ENCODE measurements around the gene CELSR3.

The CELSR3 gene

GRCh38 chr3:48678056-48678455, 15.4 kb upstream of the CELSR3 start:
- Histone ChIP-seq H3K4me3 (ENCODE audit: low read length) (no peak overlapping the region), H3K27me3 (ENCODE audit: insufficient read depth, low read length) (no peaks in the 10 kb centered on the region), H3K4me1 (ENCODE audit: insufficient read depth, low read length) (no peaks in the 10 kb centered on the region), H3K36me3 (ENCODE audit: insufficient read depth, low read depth, low read length) (peaks cover 80% of the 10 kb centered on the region), H3K27ac (ENCODE audit: low read length) (no peak overlapping the region), H3K9ac (ENCODE audit: low read depth, low read length) (no peak overlapping the region), H3K9me3 (ENCODE audit: insufficient read depth, low read depth, low read length) (no peaks in the 10 kb centered on the region)

- Histone ChIP-seq H3K27me3 (ENCODE audit: insufficient read depth, low read length) (no peaks in the 10 kb centered on the region), H3K4me3 (ENCODE audit: low read length) (no peak overlapping the region), H3K4me1 (ENCODE audit: insufficient read depth, low read length) (no peaks in the 10 kb centered on the region), H3K9ac (ENCODE audit: low read depth, low read length) (no peak overlapping the region), H3K36me3 (ENCODE audit: insufficient read depth, low read depth, low read length) (peaks cover 68% of the 10 kb centered on the region), H3K9me3 (ENCODE audit: insufficient read depth, low read depth, low read length) (no peaks in the 10 kb centered on the region), H3K27ac (ENCODE audit: low read length) (no peak overlapping the region)
Observed at GRCh38 chr3:48674505-48674904, 11.8 kb upstream of the CELSR3 start.

- no peak overlapping the region for H3K27ac ChIP-seq (ENCODE audit: low read length)
- H3K4me1 ChIP-seq (ENCODE audit: insufficient read depth, low read length) = no peaks in the 10 kb centered on the region
- H3K4me3 ChIP-seq (ENCODE audit: low read length) = no peak overlapping the region
- no peaks in the 10 kb centered on the region for H3K9me3 ChIP-seq (ENCODE audit: insufficient read depth, low read depth, low read length)
- no peak overlapping the region for H3K9ac ChIP-seq (ENCODE audit: low read depth, low read length)
- no peaks in the 10 kb centered on the region for H3K27me3 ChIP-seq (ENCODE audit: insufficient read depth, low read length)
- H3K36me3 ChIP-seq (ENCODE audit: insufficient read depth, low read depth, low read length) = peaks cover 48% of the 10 kb centered on the region
Observed at GRCh38 chr3:48672522-48672921, 9.8 kb upstream of the CELSR3 start.

GRCh38 chr3:48664929-48665328, 2.2 kb upstream of the CELSR3 start:
- Histone ChIP-seq H3K27ac (ENCODE audit: low read length) (no peak overlapping the region), H3K4me3 (ENCODE audit: low read length) (no peak overlapping the region), H3K9ac (ENCODE audit: low read depth, low read length) (peak overlapping the region; percentile 51; the same call in 1 of the 2 replicates), H3K27me3 (ENCODE audit: insufficient read depth, low read length) (no peaks in the 10 kb centered on the region), H3K9me3 (ENCODE audit: insufficient read depth, low read depth, low read length) (no peaks in the 10 kb centered on the region), H3K36me3 (ENCODE audit: insufficient read depth, low read depth, low read length) (peaks cover 5% of the 10 kb centered on the region), H3K4me1 (ENCODE audit: insufficient read depth, low read length) (peaks cover 7% of the 10 kb centered on the region; the same call in 1 of the 2 replicates)

GRCh38 chr3:48664313-48664644, 1.6 kb upstream of the CELSR3 start:
- Histone ChIP-seq H3K36me3 (ENCODE audit: insufficient read depth, low read depth, low read length) (peaks cover 12% of the 10 kb centered on the region), H3K9me3 (ENCODE audit: insufficient read depth, low read depth, low read length) (no peaks in the 10 kb centered on the region), H3K4me1 (ENCODE audit: insufficient read depth, low read length) (peaks cover 7% of the 10 kb centered on the region; the same call in 1 of the 2 replicates), H3K27ac (ENCODE audit: low read length) (no peak overlapping the region), H3K9ac (ENCODE audit: low read depth, low read length) (peak overlapping the region; percentile 51; the same call in 1 of the 2 replicates), H3K4me3 (ENCODE audit: low read length) (peak overlapping the region; percentile 85; the same call in 1 of the 2 replicates), H3K27me3 (ENCODE audit: insufficient read depth, low read length) (no peaks in the 10 kb centered on the region)

GRCh38 chr3:48663489-48664312, 1.0 kb upstream of the CELSR3 start:
- Histone ChIP-seq H3K27me3 (ENCODE audit: insufficient read depth, low read length) (no peaks in the 10 kb centered on the region), H3K4me1 (ENCODE audit: insufficient read depth, low read length) (peaks cover 7% of the 10 kb centered on the region; the same call in 1 of the 2 replicates)

GRCh38 chr3:48662145-48662752, 437 bp downstream of the CELSR3 start:
- Histone ChIP-seq H3K9ac (ENCODE audit: low read depth, low read length) (no peak overlapping the region; the same call in 1 of the 2 replicates), H3K4me1 (ENCODE audit: insufficient read depth, low read length) (peaks cover 7% of the 10 kb centered on the region; the same call in 1 of the 2 replicates), H3K36me3 (ENCODE audit: insufficient read depth, low read depth, low read length) (peaks cover 21% of the 10 kb centered on the region), H3K9me3 (ENCODE audit: insufficient read depth, low read depth, low read length) (no peaks in the 10 kb centered on the region), H3K27me3 (ENCODE audit: insufficient read depth, low read length) (no peaks in the 10 kb centered on the region), H3K4me3 (ENCODE audit: low read length) (peak overlapping the region; percentile 85), H3K27ac (ENCODE audit: low read length) (no peak overlapping the region)

More at GRCh38 chr3:48663489-48664312, 1.0 kb upstream of the CELSR3 start:
- Histone ChIP-seq H3K27ac (ENCODE audit: low read length) (peak overlapping the region; percentile 97), H3K9me3 (ENCODE audit: insufficient read depth, low read depth, low read length) (no peaks in the 10 kb centered on the region), H3K9ac (ENCODE audit: low read depth, low read length) (peak overlapping the region; percentile 99), H3K4me3 (ENCODE audit: low read length) (peak overlapping the region; percentile 85), H3K36me3 (ENCODE audit: insufficient read depth, low read depth, low read length) (peaks cover 14% of the 10 kb centered on the region)

GRCh38 chr3:48661501-48662144, 1.1 kb downstream of the CELSR3 start:
- no peak overlapping the region for H3K9ac ChIP-seq (ENCODE audit: low read depth, low read length)
- H3K9me3 ChIP-seq (ENCODE audit: insufficient read depth, low read depth, low read length) = no peaks in the 10 kb centered on the region
- no peak overlapping the region for H3K27ac ChIP-seq (ENCODE audit: low read length)
- H3K4me1 ChIP-seq (ENCODE audit: insufficient read depth, low read length) = peaks cover 7% of the 10 kb centered on the region; the same call in 1 of the 2 replicates
- H3K36me3 ChIP-seq (ENCODE audit: insufficient read depth, low read depth, low read length) = peaks cover 21% of the 10 kb centered on the region
- peak overlapping the region; percentile 85 for H3K4me3 ChIP-seq (ENCODE audit: low read length)
- H3K27me3 ChIP-seq (ENCODE audit: insufficient read depth, low read length) = no peaks in the 10 kb centered on the region

GRCh38 chr3:48660800-48661400, 1.8 kb downstream of the CELSR3 start:
- peaks cover 21% of the 10 kb centered on the region for H3K36me3 ChIP-seq (ENCODE audit: insufficient read depth, low read depth, low read length)
- peaks cover 7% of the 10 kb centered on the region; the same call in 1 of the 2 replicates for H3K4me1 ChIP-seq (ENCODE audit: insufficient read depth, low read length)
- H3K9me3 ChIP-seq (ENCODE audit: insufficient read depth, low read depth, low read length) = no peaks in the 10 kb centered on the region
- no peaks in the 10 kb centered on the region for H3K27me3 ChIP-seq (ENCODE audit: insufficient read depth, low read length)
- H3K4me3 ChIP-seq (ENCODE audit: low read length) = peak overlapping the region; percentile 62; the same call in 1 of the 2 replicates
- no peak overlapping the region for H3K27ac ChIP-seq (ENCODE audit: low read length)
- H3K9ac ChIP-seq (ENCODE audit: low read depth, low read length) = no peak overlapping the region

- Histone ChIP-seq H3K27ac (ENCODE audit: low read length) (no peak overlapping the region), H3K9me3 (ENCODE audit: insufficient read depth, low read depth, low read length) (no peaks in the 10 kb centered on the region), H3K4me1 (ENCODE audit: insufficient read depth, low read length) (peaks cover 3% of the 10 kb centered on the region; the same call in 1 of the 2 replicates), H3K27me3 (ENCODE audit: insufficient read depth, low read length) (peaks cover 9% of the 10 kb centered on the region), H3K4me3 (ENCODE audit: low read length) (peak overlapping the region; percentile 63; the same call in 1 of the 2 replicates), H3K9ac (ENCODE audit: low read depth, low read length) (peak overlapping the region; percentile 12; the same call in 1 of the 2 replicates), H3K36me3 (ENCODE audit: insufficient read depth, low read depth, low read length) (peaks cover 37% of the 10 kb centered on the region)
Observed at GRCh38 chr3:48656841-48657281, 5.8 kb downstream of the CELSR3 start.
